GM18517 (cell line): ENCODE results near the gene MYCBPAP.
A peak's percentile ranks its signal among the peaks of the same experiment; 100 is the strongest.
"Not testable (repeated sequence)": the region's sequence is repeated elsewhere in the genome, so short reads cannot be mapped to it uniquely, and the experiment has no call there.

ENCODE experiments used
- ATAC-seq: cut with Tn5 transposase; IDR thresholded peaks from one replicate; pipeline ENCODE4 v1.9.1; 2021; ENCODE audit warnings: mild to moderate bottlenecking, moderate library complexity; ENCODE audit not compliant: unreplicated experiment

Gene MYCBPAP

DNA sequence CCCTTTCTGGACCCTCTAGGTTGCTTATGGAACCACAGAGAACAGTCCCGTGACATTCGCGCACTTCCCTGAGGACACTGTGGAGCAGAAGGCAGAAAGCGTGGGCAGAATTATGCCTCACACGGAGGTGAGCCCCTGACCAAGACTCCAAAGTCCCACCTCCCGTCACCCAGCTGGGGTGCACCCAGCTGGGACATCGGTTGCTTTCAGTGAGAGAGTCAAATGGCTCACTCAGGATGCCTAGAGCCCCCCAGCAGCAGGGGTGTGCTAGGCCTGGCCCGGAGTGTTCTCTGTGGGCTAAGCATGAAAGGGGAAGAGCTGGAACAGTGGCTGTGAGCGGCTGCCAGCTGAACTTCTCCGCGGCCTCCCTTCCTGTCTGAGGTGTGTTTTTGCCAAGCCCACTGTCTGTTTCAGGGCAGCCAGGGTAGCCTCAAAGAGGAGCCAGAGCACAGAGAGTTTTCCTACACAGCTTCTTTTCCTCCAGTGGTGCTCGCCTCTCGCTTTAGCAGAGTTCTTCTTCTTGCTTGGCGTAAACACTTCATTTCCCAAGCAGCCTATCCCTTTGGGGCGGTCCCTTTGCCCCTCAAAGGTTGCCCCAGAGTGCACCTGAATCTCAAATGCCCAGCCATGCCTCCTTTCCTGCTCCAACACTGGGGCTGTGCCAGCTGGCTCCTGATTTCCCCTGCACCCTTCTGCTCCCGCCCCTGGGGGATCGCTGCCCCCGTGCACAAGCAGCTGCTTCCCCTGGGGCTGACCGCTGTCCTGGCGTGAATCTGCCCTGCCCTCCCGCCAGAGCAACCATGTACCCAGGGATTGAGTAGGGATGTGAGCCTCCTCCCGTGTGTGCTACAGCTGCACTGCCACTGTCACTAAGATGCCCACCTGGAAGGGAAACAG, 37.0 kb upstream of the MYCBPAP start:
- ATAC-seq = no peak

DNA sequence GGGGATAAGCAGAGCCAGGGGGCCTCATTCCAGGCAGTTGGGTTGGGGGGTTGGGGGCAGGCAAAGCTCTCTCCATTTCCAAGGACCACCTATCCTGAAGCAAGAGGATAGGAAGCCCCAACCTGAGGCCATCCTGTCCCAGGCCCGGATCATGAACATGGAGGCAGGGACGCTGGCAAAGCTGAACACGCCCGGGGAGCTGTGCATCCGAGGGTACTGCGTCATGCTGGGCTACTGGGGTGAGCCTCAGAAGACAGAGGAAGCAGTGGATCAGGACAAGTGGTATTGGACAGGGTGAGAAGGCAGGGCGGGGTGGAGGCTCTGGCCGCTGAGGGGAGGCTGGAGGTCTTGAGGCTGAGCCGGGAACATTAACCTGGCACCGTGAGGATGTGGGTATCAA, 36.0 kb upstream of the MYCBPAP start:
- ATAC-seq = no peak

DNA sequence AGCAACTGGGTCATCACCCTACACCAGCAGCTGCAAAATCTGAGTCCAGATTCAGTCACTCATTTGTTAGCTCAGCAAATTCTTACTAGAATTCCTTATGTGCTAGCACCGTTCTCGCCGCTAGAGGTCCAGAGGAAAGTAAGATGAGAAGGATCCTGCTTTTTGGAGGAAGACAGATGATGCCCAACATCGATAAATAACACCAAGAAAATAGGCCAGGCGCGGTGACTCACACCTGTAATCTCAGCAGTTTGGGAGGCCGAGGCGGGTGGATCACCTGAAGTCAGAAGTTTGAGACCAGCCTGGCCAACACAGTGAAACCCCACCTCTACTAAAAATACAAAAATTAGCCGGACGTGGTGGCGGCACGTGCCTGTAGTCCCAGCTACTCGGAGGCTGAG, 35.5 kb upstream of the MYCBPAP start:
- not testable (repeated sequence) for ATAC-seq

DNA sequence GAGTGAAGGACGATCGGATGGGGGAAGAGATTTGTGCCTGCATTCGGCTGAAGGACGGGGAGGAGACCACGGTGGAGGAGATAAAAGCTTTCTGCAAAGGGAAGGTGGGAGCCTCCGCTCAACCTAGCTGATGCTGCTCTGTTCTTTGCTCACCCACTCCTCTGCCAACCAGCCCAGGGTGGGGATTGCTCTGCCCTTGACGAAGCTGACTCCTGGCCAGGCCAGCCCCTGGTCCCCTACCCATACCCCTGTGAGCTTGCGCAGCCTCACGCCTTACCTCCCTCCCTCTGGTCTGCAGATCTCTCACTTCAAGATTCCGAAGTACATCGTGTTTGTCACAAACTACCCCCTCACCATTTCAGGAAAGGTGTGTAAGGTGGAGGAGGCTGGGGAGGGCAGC, 34.3 kb upstream of the MYCBPAP start:
- no peak for ATAC-seq

DNA sequence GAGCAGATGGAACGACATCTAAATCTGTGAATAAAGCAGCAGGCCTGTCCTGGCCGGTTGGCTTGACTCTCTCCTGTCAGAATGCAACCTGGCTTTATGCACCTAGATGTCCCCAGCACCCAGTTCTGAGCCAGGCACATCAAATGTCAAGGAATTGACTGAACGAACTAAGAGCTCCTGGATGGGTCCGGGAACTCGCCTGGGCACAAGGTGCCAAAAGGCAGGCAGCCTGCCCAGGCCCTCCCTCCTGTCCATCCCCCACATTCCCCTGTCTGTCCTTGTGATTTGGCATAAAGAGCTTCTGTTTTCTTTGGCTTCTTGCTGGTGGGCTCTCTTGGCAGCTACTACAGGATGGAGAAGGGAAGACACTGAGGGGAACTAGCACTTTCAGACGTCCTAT, 33.7 kb upstream of the MYCBPAP start:
- no peak for ATAC-seq

DNA sequence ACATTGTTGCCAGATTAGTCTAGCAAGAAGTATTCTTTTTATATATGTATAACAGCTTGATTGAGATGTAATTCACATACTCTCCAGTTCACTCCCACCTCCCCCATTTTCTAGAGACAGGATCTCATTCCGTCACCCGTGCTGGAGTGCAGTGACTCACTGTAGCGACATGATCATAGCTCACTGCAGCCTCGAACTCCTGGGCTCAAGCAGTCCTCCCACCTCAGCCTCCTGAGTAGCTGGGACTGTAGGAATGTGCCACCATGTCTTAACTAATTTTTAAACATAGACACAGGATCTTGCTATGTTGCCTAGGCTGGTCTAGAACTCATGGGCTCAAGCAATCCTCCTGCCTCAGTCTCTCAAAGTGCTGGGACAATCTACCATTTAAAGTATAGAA, 32.9 kb upstream of the MYCBPAP start:
- no peak for ATAC-seq

DNA sequence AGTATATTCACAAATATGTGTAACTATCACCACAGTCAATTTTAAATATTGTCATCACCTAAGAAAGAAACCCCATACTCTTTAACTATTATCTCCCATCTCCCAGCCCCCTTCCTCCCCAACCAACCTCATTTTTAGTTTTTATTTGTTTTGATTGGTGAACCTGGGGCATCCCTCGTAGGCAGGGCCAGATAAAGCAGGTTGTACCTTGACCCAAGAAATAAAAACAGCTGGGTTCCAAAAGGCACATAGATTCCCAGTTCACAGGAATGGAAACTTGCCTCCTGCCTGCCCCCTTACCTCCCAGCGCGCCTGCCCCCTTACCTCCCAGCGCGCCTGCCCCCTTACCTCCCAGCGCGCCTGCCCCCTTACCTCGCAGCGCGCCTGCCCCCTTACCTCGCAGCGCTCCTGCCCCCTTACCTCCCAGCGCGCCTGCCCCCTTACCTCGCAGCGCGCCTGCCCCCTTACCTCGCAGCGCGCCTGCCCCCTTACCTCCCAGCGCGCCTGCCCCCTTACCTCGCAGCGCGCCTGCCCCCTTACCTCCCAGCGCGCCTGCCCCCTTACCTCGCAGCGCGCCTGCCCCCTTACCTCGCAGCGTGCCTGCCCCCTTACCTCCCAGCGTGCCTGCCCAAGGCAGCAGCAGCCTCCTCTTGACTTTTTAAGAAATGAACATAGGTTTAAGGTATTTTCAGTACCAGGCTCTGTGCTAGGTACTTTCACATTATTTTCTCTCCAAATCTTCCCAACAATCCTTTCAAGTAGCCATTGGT, 32.3 kb upstream of the MYCBPAP start:
- ATAC-seq = not testable (repeated sequence)

DNA sequence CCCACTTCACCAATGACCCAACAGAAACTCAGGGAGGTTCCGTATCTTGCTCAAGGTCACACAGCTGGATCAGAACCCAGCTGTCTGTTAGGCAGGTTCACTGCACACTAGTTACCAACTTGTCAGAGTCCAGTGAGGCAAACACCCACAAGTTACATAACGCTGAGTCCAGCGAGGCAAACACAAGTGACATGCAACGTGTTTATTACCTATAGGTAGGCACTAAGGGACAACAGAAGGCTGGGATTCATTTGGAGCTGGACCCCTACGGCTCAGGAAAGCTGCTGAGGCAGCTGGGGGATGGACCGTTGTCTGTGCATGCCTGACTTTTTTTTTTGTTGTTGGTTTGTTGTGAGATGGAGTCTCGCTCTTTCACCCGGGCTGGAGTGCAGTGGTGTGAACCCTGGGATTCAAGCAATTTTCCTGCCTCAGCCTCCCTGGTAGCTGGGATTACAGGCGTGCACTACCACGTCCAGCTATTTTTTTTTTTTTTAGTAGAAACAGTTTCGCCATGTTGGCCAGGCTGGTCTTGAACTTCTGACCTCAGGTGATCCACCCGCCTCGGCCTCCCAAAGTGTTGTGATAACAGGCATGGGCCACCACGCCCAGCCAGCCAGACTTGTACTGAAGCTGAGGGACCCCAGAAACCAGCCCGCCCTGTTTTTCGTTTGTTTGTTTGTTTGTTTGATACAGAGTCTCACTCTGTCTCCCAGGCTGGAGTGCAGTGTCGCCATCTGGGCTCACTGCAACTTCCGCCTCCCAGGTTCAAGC, 31.5 kb upstream of the MYCBPAP start:
- ATAC-seq = no peak

DNA sequence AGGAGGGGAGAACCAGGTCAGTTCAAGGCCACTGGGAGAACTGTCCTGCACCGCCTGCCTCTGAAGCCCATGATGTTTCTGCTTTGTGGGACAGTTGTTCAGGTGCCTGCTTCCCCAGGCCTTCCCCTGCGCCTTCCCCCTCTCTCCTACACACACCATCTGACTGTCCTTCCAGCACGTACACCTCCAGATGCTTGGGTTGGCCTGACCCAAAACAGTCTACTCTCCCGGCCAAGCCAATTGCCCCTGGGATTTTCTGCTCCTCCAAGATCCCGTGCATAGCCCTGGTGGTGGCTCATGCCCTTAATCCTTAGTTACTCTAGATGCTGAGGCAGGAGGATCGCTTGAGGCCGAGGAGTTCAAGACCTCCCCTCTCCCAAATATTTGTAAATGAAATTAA, 30.3 kb upstream of the MYCBPAP start:
- ATAC-seq = no peak

DNA sequence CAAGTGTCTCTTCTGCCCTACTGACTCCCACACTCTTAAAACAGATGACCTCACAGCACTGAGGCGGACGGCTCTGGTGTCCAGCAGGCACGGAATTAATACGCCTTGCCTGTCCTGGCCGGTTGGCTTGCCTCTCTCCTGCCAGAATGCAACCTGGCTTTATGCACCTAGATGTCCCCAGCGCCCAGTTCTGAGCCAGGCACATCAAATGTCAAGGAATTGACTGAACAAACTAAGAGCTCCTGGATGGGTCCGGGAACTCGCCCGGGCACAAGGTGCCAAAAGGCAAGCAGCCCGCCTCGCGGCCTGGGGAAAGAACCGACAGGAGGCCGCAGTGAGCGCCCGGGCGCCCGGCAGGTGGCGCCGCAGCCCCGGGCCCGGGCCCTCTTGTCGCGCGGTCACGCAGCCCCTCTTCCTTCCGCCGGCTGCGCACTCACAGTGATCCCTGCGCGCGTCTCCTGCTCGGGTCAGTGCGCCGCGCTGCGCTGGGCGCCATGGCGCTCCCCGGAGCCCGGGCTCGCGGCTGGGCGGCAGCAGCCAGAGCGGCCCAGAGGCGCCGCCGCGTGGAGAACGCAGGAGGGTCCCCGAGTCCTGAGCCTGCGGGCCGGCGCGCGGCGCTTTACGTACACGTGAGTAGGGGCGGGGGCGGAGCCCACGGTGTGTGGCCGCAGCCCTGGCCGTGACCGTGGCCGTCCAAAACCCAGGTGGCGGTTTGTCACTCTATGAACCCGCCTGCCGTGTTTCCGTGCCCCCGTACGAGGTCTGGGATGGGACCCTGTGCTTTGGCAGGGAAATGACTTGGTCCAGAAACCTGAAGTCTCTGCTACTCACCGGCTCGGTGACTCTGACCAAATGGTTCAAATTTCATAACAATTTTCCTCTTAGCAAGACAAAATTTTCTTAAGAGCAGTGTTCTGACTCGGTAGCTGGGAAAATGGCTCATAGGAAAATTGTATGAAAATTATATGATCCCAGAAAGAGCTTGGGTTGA, 29.6 kb upstream of the MYCBPAP start, which contains the start of gene RSAD1:
Gene RSAD1, plus strand, starts transcription at position 470 of the 991 bp plus-strand sequence. Its CDS starts 25 bp downstream, at position 495.
- ATAC-seq = peak; percentile 88

DNA sequence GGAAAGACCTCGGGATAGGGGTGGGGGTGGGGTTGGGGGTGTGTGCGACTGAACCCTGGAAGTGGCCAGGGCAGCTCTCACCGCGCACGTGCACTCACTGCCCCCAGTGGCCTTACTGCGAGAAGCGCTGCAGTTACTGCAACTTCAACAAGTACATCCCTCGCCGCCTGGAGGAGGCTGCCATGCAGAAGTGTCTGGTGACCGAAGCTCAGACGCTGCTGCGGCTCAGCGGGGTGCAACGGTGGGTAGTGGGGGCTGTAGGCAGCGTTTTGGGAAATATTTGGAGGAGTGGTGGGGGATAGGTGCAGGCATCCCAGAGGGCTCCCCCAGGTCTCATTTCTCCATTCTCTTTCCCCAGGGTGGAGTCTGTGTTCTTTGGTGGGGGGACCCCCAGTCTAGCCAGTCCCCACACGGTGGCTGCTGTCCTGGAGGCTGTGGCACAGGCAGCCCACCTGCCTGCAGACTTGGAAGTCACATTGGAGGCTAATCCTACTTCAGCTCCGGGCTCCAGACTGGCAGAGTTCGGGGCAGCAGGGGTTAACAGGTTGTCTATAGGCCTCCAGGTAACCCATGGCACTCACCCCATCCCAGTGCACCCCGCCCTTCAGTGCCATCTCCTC, 28.6 kb upstream of the MYCBPAP start:
- no peak for ATAC-seq

DNA sequence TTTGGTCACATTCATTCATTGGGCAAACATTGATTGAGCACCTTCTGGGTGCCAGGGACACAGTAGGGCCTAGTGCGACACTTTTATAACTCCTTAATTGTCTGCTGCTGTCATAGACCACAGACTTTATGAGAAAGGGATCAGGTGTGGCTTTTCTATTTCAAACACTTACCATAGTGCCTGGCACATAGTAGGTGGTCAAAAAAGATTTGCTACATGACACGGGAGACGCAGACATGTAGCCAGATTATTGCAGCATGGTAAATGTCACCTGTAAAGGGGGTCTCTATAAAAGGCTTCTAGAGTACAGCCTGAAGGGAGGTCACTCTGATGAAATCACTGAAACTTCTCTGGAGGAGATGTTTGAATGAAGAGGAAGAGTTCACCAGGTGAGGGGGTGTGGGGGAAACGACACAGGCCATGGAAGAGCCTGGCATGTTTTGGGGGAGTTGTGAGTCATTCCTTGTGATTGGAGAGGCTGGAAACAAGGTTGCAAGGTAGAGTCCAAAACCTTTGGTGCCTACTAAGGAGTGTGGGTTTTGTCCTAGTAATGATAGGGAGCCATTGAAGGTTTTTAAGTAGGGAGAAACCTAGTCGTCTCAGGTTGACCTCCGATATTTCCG, 28.0 kb upstream of the MYCBPAP start:
- no peak for ATAC-seq

DNA sequence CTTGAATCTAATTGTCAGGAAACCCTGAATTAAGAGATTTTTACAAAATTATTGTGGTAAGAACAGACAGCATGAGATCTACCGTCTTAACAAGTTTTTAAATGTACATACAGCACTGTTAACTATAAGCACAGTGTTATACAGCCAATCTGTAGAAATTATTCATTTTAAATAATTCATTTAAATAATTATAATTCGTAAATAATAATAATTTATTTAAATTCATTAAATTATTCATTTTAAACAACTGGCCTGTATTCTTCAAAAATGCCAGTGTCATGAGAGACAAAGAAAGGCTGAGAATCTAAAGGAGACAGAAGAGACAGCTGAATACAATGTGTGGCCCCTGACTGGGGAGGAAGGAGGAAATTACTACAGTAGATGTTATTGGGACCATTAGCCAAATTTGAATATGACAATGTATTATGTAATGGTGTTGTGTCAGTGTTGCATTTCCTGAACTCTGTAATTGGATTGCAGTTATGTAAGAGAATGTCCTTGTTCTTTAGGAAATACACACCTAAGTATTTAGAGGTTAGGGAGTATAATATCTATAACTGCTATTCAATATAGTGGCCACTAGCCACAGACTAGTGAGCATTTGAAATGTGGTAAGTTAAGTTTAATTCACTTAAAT, 27.3 kb upstream of the MYCBPAP start:
- no peak for ATAC-seq

DNA sequence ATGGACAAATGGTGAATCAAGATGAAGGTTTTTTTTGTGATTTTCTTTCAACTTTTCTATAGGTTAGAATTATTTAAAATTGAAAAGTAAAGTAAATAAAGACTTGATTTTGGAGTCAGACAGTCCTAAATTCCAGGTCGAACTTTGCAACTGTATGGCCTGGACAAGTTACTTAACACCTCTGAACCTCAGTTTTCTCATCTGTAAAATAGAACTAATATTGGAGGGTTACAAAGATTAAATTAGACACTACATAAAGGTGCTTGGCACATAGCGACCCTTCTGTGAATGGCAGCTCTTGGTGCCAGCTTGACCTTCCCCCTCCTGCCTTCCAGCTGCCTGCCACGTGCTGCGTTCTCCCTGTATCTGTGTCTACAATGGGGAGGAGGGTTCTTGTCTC, 26.6 kb upstream of the MYCBPAP start:
- no peak for ATAC-seq

DNA sequence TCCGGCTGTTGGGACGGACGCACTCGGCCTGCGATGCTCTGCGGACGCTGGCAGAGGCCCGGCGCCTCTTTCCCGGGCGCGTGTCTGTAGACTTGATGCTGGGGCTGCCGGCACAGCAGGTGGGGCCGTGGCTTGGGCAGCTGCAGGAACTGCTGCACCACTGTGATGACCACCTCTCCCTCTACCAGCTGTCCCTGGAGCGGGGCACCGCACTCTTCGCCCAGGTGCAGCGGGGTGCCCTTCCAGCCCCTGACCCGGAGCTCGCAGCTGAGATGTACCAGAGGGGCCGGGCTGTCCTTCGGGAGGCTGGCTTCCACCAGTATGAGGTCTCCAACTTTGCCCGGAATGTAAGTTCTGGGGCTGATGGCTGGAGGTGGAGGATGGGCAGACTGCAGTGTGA, 26.1 kb upstream of the MYCBPAP start:
- no peak for ATAC-seq

DNA sequence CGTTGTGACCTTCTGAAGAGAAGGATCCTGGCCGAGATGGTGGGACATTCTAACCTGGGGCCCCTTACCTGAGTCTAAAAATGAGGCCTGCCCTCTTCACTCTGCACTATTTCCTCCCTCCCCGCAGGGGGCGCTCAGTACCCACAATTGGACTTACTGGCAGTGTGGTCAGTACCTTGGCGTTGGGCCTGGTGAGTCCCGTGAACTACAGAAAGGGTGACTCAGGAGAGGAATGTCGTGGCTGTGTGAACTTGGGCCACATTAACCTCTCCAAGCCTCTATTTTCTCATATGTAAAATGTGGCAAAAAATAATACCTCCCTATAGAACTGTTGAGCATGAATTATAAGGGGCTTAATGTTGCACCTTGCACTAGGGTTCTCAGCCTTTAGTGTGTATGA, 25.7 kb upstream of the MYCBPAP start:
- ATAC-seq = no peak

DNA sequence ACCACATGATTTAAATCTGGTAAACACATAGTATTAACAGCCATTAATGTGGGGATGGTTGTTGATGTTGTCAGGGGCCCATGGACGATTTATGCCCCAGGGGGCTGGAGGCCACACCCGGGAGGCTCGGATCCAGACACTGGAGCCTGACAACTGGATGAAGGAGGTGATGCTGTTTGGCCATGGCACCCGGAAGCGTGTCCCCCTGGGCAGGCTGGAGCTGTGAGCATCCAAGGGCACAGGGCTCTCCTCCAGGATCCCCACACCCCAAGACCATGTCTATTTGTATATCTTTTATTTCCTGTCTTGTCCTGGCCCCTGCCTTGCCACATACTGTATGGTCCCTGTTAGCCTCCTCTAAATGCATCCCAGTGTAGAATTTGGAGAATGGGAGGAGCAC, 25.0 kb upstream of the MYCBPAP start:
- ATAC-seq = no peak

DNA sequence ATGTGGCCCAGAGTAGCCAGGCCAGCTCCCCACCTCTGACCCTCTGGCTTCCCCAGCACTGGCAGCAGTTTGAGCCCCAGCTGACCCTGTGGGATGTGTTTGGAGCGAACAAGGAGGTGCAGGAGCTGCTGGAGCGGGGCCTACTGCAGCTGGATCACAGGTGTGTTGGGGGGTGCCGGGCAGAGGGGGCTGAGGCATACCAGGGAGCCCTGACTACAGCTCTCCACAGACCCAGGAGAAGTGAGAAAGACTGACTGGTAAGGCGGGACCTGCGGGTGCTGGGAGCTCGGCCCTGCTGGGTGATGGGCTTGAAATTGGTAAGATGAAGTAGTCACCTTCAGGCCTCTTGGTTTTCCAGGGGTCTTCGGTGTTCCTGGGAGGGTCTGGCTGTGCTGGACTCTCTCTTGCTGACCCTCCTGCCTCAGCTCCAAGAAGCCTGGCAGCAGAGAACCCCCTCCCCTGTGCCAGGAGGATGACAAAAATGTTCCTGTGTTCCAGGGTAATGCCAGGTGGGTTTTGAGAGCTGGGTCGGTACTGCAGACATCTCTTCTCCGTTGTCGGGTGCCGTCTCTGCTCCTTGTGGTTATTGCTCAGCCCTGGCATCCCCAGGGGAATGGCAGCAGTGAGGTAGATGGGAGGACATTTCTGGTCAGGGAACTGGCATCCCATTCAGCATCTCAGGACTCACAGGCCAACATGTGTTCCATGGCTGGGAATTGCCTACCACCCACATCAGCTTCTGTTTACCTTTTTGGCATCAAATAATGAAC, 23.7 kb upstream of the MYCBPAP start:
- ATAC-seq = no peak
